Ovary (tissue), 9 donors: ENCODE results near the gene URI1. TPM values are rescaled to one million over a fixed set of nuclear protein-coding genes. Genes with fewer than 3 reads are reported as not detected.

ENCODE experiments used
- DNase-seq, 5 donors: peaks; one replicate each; pipeline ENCODE4 v3.0.0-alpha.2; 2019 to 2020
- H3K27ac ChIP-seq, 2 donors: fragments of 200-600 bp; one replicate each; pipeline versions ENCODE4 v1.5.1 to v1.8.0; 2019 to 2022
- H3K27me3 ChIP-seq: fragments of 200-600 bp; one replicate; pipeline ENCODE4 v1.8.0; 2022
- H3K36me3 ChIP-seq: fragments of 200-600 bp; sonication (generic); one replicate; pipeline ENCODE4 v1.5.1; 2019
- H3K4me1 ChIP-seq: one replicate; pipeline ENCODE4 v1.8.1; 2013; ENCODE audit warnings: mild to moderate bottlenecking, moderate library complexity; ENCODE audit not compliant: insufficient read depth
- H3K4me3 ChIP-seq: fragments of 200-600 bp; sonication (generic); one replicate; pipeline ENCODE4 v1.5.1; 2017
- H3K9me3 ChIP-seq, 2 donors: fragments of 200-600 bp in 1 of 2; sonication (generic) in 1 of 2; one replicate each; pipeline versions ENCODE4 v1.5.1 to v1.8.1; 2013 to 2019; ENCODE audit warnings: mild to moderate bottlenecking in 1 of 2, moderate library complexity in 1 of 2
- EP300 ChIP-seq: sonication (generic); formaldehyde crosslinking; IDR thresholded peaks from one replicate; pipeline ENCODE4 v1.6.1; 2017; ENCODE audit warnings: antibody characterized with exemption
- POLR2A ChIP-seq: fragments of 450-650 bp; IDR thresholded peaks from one replicate; pipeline ENCODE4 v1.6.1; 2017; ENCODE audit warnings: antibody characterized with exemption, mild to moderate bottlenecking, moderate library complexity
- WGBS, 3 donors: extraction: QIAGEN DNeasy Blood & Tissue Kit in 1 of 3; methylation state at CpG; one replicate each; pipeline versions ENCODE4 v1.1.5 to v1.1.7; 2013 to 2017; 5-methylcytosine and 5-hydroxymethylcytosine counted together
- intact Hi-C, 4 donors: fragments of 100-400 bp; cut with DNase I; formaldehyde crosslinking; loops; one replicate each; pipeline versions ENCODE4 v1.11.0 to v1.15.1; 2022 to 2023
- polyA plus RNA-seq, 2 donors: library from polyadenylated mRNA; stranded (reverse); fragments of 200-250 nt in 1 of 2; fragments of 350-450 nt in 1 of 2; fragmentation: Illumina TruSeq in 1 of 2; extraction: RNeasy Lipid Tissue Mini Kit (QIAGEN cat#74804) in 1 of 2; gene quantifications; one replicate each; pipeline ENCODE4 v1.2.3, GENCODE V29; 2013 to 2014
- total RNA-seq, 7 donors: library from RNA; depleted of rRNA in 2 of 7; stranded (reverse); fragments of >200 nt in 2 of 7; fragmentation: NEBNext Ultra II Directional in 3 of 7; extraction: Animal tissue kit (Norgen Biotek cat#: 25700) in 3 of 7; gene quantifications; one replicate each; pipeline versions ENCODE4 v1.1.0 to v1.2.4, GENCODE V29; 2016 to 2023
- TF ChIP-seq, protein P1 (sequence below), 3 donors: fragments of 450-650 bp in 2 of 3; fragments of 200-600 bp in 1 of 3; IDR thresholded peaks; one replicate each; pipeline versions ENCODE4 v1.5.1 to v1.8.0; 2016 to 2022; ENCODE audit warnings: antibody characterized with exemption in 3 of 3, mild to moderate bottlenecking in 1 of 3
- donor health status: DM: no; HTN: no; CAD: no; lungs with moderate emphysema.
- donor health status: DM: no; HTN: no; CAD: no.
- donor health status: Bipolar disorder and iron deficiency.
- donor health status: DM: yes; HTN: yes; CAD: no.
- donor health status: DM: no; HTN: no; CAD: no.
- donor health status: DM: yes; HTN: yes; CAD: no.

The URI1 gene
- total and polyA plus RNA-seq, 9 donors: 39.8 to 90.0 (median 66.9) TPM

- no peak overlapping the region for H3K27ac ChIP-seq
- intact Hi-C loops: no loop called here
- no peaks in the 10 kb centered on the region for H3K36me3 ChIP-seq
- no peaks in the 10 kb centered on the region for H3K9me3 ChIP-seq
- no peak overlapping the region for H3K4me3 ChIP-seq
- H3K27me3 ChIP-seq: no peaks in the 10 kb centered on the region
- peaks cover 8% of the 10 kb centered on the region for H3K4me1 ChIP-seq
- DNase-seq: no peak
- TF ChIP-seq EP300 (no peak), POLR2A (no peak)
- TF ChIP-seq, protein P1, sequence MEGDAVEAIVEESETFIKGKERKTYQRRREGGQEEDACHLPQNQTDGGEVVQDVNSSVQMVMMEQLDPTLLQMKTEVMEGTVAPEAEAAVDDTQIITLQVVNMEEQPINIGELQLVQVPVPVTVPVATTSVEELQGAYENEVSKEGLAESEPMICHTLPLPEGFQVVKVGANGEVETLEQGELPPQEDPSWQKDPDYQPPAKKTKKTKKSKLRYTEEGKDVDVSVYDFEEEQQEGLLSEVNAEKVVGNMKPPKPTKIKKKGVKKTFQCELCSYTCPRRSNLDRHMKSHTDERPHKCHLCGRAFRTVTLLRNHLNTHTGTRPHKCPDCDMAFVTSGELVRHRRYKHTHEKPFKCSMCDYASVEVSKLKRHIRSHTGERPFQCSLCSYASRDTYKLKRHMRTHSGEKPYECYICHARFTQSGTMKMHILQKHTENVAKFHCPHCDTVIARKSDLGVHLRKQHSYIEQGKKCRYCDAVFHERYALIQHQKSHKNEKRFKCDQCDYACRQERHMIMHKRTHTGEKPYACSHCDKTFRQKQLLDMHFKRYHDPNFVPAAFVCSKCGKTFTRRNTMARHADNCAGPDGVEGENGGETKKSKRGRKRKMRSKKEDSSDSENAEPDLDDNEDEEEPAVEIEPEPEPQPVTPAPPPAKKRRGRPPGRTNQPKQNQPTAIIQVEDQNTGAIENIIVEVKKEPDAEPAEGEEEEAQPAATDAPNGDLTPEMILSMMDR (IDR thresholded peaks at IDR 0.05): no peak
- WGBS, 3 donors: 63 to 67% (median 66%) methylated on average over 2 of the region's 2 CpGs
These were observed 29.0 kb downstream of the URI1 start for GRCh38 chr19:29971002-29971401.

DNA sequence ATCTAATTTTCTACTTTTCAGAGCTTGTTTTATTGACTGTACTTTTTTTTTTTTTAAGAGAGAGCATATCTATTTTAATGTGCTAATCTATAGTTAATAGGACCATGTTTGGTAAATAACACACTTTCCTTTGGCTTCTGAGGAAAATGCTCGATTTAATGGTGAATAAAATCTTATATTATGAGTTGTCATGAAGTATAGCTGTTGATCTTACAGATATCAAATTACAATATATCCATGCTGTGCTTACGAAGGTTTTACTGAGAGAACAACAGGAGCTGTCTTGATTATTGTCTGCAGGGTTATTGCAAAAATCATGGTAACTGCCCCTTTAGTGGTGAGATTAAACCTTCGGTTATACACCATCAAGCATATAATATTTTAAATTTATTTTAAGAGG is 29.6 kb downstream of the URI1 start:
- Histone ChIP-seq H3K27ac (no peak overlapping the region), H3K36me3 (no peaks in the 10 kb centered on the region), H3K4me1 (peaks cover 6% of the 10 kb centered on the region), H3K9me3 (no peaks in the 10 kb centered on the region), H3K4me3 (no peak overlapping the region), H3K27me3 (no peaks in the 10 kb centered on the region)
- TF ChIP-seq POLR2A (no peak), EP300 (no peak)
- TF ChIP-seq, protein P1 (IDR thresholded peaks at IDR 0.05): no peak
- no peak for DNase-seq
- WGBS, 3 donors: 84 to 93% (median 90%) methylated on average over 3 of the region's 3 CpGs
- intact Hi-C loops: no loop called here

DNA sequence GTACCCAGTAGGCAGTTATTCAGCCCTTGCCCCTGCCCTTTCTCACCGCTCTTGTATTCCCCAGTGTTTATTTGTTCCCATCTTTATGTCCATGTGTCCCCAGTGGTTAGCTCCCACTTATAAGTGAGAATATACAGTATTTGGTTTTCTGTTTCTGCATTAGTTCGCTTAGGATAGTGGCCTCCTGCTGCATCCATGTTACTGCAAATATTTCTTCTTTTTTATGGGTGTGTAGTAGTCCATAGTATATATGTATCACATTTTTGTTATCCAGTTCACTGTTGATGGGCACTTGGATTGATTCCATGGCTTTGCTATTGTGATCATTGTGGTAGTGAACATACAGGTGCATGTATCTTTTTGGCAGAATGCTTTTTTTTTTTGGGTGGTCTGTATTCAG is 32.7 kb downstream of the URI1 start:
- 95 to 99% (median 98%) methylated on average over 2 of the region's 2 CpGs for WGBS, 3 donors
- no peaks in the 10 kb centered on the region for H3K27me3 ChIP-seq
- H3K4me1 ChIP-seq: peaks cover 4% of the 10 kb centered on the region
- no peak overlapping the region for H3K4me3 ChIP-seq
- H3K27ac ChIP-seq: no peak overlapping the region
- H3K36me3 ChIP-seq: no peaks in the 10 kb centered on the region
- no peak for DNase-seq
- intact Hi-C loops: no loop called here
- no peaks in the 10 kb centered on the region for H3K9me3 ChIP-seq
- TF ChIP-seq, protein P1 (IDR thresholded peaks at IDR 0.05): no peak
- TF ChIP-seq POLR2A (no peak), EP300 (no peak)

- Histone ChIP-seq H3K4me1 (peaks cover 5% of the 10 kb centered on the region), H3K9me3 (no peaks in the 10 kb centered on the region), H3K27ac (no peak overlapping the region), H3K36me3 (no peaks in the 10 kb centered on the region), H3K4me3 (no peak overlapping the region), H3K27me3 (no peaks in the 10 kb centered on the region)
- WGBS, 3 donors: 96 to 97% (median 96%) methylated on average over 6 of the region's 6 CpGs
- intact Hi-C loops: no loop called here
- DNase-seq: no peak
- TF ChIP-seq, protein P1 (IDR thresholded peaks at IDR 0.05): no peak
- no peak for TF ChIP-seq POLR2A
- no peak for TF ChIP-seq EP300
These were observed 34.3 kb downstream of the URI1 start for GRCh38 chr19:29976151-29976943.
